IPS-NIHi11 (cell line): ENCODE results near the gene HSPA12A.

Source experiments
- DNase-seq: peaks from one replicate; pipeline ENCODE4 v3.0.0; 2012; ENCODE audit warnings: mixed read lengths, low spot score

HSPA12A gene

DNA sequence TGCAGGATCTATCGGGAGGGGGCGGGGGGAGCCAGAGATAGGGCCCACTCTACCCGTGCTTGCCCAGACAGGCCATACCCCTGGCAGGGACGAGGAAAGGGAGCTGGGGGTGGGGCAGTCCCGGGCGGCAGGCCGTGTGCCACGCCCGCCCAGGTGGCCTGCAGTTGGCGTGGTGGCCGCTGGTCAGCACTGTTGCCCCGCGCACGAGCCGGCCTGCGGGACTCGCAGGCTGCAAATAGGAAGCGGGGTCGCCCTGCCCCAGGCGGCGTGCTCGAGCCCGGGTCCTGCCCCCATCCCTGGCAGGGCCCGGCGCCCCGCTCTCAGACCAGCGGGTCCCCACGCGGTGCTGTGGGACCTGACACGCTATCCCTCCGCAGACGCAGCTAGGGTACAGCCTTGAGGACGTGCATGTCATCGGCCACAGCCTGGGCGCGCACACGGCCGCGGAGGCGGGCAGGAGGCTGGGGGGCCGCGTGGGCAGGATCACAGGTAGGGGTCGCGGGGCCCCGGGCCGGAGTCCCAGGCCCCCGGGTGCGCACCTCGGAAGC is 114.9 kb downstream of the HSPA12A start:
- DNase-seq, result peak; percentile 92

DNA sequence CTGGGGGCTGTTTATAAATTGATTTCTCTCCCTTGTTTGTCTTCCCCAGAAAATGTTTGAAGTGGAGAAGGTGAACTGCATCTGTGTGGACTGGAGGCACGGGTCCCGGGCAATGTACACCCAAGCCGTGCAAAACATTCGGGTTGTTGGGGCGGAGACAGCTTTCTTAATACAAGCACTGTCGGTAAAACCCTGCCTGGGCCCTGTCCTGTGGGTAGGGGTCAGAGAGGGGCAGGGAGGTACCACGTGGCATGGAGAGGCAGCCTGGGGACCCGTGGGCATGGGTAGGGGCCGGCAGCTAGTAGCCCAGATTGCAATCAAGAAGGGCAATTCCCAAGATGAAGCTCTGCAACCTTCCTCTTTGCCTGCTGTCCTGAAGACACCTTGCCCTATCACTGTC is 115.6 kb downstream of the HSPA12A start:
- DNase-seq, result no peak

DNA sequence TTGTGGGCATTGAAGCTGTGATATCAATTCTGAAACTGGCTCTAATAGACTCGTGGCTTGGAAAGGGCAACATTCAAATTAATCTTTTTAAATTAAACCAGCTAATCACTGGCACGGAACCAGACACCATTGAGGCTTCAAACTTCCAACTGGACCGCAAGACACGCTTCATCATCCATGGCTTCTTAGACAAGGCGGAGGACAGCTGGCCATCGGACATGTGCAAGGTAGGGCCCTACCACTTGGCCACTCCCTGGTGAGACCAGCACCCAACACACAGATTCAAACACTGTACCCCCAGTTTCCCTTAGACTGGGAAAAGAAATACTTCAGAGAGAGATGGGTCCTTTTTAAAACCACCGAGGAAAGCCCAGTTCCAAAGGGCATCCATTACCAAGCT is 116.5 kb downstream of the HSPA12A start:
- DNase-seq, result no peak

DNA sequence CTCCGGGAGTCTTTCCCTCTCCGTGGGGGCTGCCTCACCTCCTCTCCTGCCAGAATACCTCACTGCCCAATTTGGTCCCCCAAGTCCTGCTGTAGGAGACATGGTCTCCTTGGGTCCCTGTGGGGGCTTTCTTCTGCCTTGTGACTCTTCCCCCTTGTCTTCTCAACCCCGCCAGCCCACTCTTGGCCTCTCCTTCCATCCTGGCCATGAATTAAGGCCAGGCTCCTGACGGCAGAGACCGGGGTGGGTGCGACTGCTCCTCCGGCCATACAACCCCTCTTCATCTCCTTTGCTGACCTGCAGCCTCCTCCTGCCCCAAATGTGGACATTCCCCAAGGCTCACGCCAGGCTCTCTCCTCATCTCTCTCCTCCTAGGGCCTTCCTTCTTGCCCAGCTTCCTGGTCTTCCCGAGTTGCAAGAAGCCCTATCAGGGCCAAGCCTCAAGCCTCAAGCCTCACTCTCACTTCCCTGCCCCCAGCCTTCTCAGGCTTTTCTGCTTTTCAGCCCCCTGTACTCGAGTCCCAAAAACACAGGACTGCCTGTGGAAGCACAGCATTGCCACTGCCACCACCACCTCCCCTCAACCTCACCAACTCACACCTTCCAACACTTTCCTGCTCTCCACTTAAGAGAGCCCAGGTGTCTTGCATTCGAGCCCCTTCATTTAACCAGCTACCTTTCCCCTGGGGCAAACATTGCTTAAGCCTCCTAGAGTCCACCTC is 120.3 kb downstream of the HSPA12A start:
- no peak for DNase-seq

DNA sequence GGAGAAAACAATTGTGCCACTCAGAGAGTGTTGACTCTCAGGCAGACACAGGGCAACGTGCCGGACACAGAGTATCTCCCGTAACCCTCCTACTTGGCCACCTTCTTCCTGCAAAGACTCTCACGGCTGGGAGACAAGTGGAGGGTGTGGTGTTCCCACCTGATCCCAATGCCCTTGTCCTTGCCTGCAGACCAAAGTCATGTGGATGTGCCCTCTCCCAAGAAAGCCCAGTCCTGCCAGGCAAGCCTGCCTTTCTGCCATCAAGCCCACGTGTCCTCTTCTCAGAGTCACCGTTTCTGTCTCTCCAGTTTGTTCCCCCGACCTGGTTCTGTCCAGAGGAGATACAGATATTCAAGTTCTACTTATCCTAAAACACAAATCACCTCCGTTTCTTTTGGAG is 120.9 kb downstream of the HSPA12A start:
- no peak for DNase-seq
